Activated CD4-positive, alpha-beta memory T cell treated with anti-CD3 and anti-CD28 coated beads, Interleukin-2, amount 10 ng/mL, durations not matched to agents 7 days and 5 days (primary cell): Measurements from ENCODE around the gene TOMM40L. TPM values are rescaled to one million over a fixed set of nuclear protein-coding genes. Genes with fewer than 3 reads are reported as not detected.

Experiments
- CTCF ChIA-PET: fragments of 350-600 bp; sonication (Branson Sonifier 250); formaldehyde crosslinking; loops from one replicate; lab custom pipeline; 2021; ENCODE audit warnings: antibody characterized with exemption, inconsistent platforms; lab: Charles Lee
- POLR2A ChIA-PET: fragments of 350-600 bp; sonication (Branson Sonifier 250); formaldehyde crosslinking; loops from one replicate; lab custom pipeline; 2021; ENCODE audit warnings: antibody characterized with exemption; lab: Charles Lee
- DNase-seq: peaks from one replicate; pipeline ENCODE4 v3.0.0-alpha.2; 2020
- H3K27ac Mint-ChIP-seq: one replicate; pipeline ENCODE4 v1.8.0; 2021; ENCODE audit warnings: mild to moderate bottlenecking, mixed read lengths
- H3K27me3 Mint-ChIP-seq: one replicate; pipeline ENCODE4 v1.8.0; 2021; ENCODE audit warnings: mixed read lengths
- H3K36me3 Mint-ChIP-seq: one replicate; pipeline ENCODE4 v1.8.0; 2021; ENCODE audit warnings: low read depth, mixed read lengths
- H3K4me1 Mint-ChIP-seq: one replicate; pipeline ENCODE4 v1.8.0; 2021; ENCODE audit warnings: mixed read lengths
- H3K4me3 Mint-ChIP-seq: one replicate; pipeline ENCODE4 v1.8.0; 2021; ENCODE audit warnings: mild to moderate bottlenecking, mixed read lengths
- H3K9me3 Mint-ChIP-seq: one replicate; pipeline ENCODE4 v1.8.0; 2021; ENCODE audit warnings: mixed read lengths
- total RNA-seq, 2 experiments: library from RNA; stranded (reverse); gene quantifications; one replicate each; pipeline ENCODE4 v1.2.3, GENCODE V29; 2021

TOMM40L gene
- 10 to 100 TPM; 17.4 to 18.1 TPM for total RNA-seq

DNA sequence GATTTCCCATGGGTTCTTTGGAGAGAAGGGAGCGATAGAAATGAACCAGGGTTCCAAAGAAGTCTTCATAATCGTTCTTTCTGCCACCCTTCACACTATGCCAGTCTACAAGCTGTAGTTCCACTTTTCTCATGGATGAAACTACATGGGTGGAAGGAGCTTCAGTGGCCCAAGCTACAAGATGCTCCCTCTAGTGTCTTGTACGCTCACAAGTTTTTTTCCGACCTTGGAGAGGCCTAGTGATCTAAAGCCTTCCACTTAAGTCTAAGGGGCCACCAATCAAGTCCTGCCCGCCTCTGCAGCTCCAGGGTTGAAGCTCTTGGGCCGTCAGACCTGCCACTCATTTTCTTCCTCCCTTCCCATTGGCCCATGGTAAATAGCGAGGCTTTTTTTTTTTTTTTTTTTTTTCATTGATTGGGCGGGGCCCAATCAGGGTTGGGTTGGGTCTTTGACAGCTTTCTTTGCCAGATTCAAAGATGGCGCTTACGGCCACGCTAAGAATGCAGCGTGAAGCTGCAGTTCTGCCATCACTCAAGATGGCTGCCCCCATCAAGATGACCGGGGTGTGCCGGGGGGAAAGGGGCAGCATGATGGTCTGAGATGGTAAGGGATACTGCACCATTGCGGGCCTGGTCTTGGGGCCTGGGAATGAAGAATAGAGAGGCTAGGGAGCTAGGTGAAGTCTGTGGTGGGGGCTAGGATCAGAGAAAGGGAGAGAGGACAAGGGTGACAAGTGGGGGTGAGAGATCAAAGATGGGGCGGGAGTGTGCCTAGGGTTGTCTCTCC lies at the start of gene TOMM40L:
TSS of gene TOMM40L (plus strand) at position 527 of the 786 bp plus-strand sequence. CDS start 430 bp downstream, outside the sequence.
- Mint-ChIP-seq H3K27ac (peak within 1 kb of the TSS; percentile 94), H3K36me3 (peaks cover 29% of the 10 kb centered on the region), H3K4me1 (peaks cover 45% of the 10 kb centered on the region), H3K4me3 (peak within 1 kb of the TSS; percentile 100), H3K9me3 (no peaks in the 10 kb centered on the region), H3K27me3 (no peaks in the 10 kb centered on the region)
- DNase-seq = peak; percentile 90
- CTCF ChIA-PET = interaction anchor here (0.7 to 10.7 kb wide), 53 partner anchors 10 to 524 kb away, joined by 3 to 193 read pairs (median 5); partner anchors contain the start of genes ADAMTS4, ARHGAP30, B4GALT3 and CFAP126
- POLR2A ChIA-PET = interaction anchor here (0.6 to 3.5 kb wide), 33 partner anchors 9 to 963 kb away, joined by 3 to 69 read pairs (median 5); partner anchors contain the start of genes ARHGAP30, CFAP126, DCAF8 and DEDD

DNA sequence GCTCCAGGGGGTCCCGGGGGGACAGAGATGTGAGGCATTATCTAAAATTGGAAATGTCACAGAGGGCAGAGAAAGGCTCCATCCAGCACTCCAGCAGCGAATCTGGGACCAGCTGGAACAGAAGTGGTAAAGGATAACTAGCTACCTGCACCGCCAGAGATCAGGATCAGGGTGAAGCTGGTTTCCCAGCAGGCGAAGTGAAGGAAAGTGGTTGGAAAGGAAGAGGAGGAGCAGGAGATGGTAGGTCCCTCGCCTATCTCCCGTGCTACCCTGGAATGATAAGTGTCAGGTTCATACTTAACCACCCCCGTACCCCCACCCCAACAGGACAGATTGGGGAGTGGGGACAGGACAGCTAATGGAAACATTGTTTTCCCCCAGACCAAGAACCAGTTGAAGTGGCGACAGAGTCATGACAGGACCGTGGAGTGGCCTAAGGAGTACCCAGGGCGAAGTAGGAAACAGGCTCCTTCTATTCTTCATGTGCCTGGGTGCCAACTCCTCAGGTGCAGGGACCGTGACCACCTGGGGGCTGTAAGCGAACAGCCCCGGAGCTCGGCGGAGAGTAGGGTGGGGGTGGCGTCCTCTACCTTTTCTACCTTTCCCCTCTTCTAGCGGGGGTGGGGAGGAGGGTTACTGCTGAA lies 49.3 kb upstream of the TOMM40L start:
- peak overlapping the region; percentile 96 for H3K27ac Mint-ChIP-seq
- no peak for DNase-seq
- peaks cover 54% of the 10 kb centered on the region for H3K36me3 Mint-ChIP-seq
- peaks cover 71% of the 10 kb centered on the region for H3K4me1 Mint-ChIP-seq
- peak overlapping the region; percentile 97 for H3K4me3 Mint-ChIP-seq
- ChIA-PET POLR2A (interaction anchor here (0.8 to 3.3 kb wide), 11 partner anchors 9 to 115 kb away, joined by 3 to 69 read pairs (median 9); partner anchors contain the start of genes NDUFS2, NIT1, PFDN2 and PPOX), CTCF (interaction anchor here (0.6 to 2.3 kb wide), 6 partner anchors 11 to 115 kb away, joined by 3 to 30 read pairs (median 7); partner anchors contain the start of genes PPOX and TOMM40L)
- no peaks in the 10 kb centered on the region for H3K27me3 Mint-ChIP-seq
- no peaks in the 10 kb centered on the region for H3K9me3 Mint-ChIP-seq

DNA sequence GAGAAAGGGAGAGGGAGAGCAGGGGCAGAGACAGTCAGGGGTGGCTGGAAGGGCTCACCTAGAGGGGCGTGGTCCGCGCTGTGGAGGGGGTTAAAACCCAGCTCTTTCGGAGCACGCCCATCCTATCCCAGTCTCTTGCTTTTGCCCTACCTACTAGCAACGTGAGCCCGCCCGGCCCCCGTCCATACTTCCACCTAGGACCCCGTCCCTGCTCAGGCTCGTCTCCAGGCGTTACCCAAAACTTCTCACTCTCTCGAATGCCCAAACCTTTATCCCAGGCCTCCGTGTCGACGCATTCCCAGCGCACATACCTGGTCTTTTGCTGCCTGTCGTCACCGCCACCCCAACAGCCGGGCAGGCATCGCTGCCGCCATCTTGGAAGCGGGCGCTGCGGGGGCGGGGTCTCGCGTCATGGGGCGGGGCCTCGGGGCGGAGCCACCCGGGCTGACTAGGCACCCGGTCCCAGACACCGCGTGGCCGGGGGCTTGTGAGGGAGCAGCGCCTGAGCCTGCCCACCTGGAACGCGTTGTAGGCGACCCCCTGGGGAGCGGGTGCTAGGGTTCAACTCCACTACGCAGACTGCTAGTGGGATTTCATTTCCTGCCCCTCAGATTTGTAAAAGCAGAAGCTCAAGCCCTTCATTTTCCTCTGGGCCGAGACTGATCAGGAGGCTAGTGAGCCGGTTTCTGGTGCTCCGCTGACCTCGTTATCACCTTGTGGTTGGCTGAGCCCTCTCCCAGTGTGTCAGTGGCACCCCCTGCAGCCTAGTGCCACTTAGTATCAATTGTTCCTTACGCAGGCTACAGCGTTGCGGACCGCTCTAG lies 48.5 kb upstream of the TOMM40L start, which contains the start of gene B4GALT3:
TSS of gene B4GALT3 (minus strand) at position 396 of the 824 bp plus-strand sequence. CDS start 1,447 bp downstream, outside the sequence.
- peaks cover 47% of the 10 kb centered on the region for H3K36me3 Mint-ChIP-seq
- POLR2A ChIA-PET = interaction anchor here (0.7 to 3.3 kb wide), 15 partner anchors 9 to 114 kb away, joined by 3 to 69 read pairs (median 6); partner anchors contain the start of genes NDUFS2, NIT1, PFDN2 and PPOX
- peaks cover 78% of the 10 kb centered on the region for H3K4me1 Mint-ChIP-seq
- no peaks in the 10 kb centered on the region for H3K9me3 Mint-ChIP-seq
- H3K4me3 Mint-ChIP-seq = peak within 1 kb of the TSS; percentile 97
- peak; percentile 94 for DNase-seq
- peak within 1 kb of the TSS; percentile 96 for H3K27ac Mint-ChIP-seq
- CTCF ChIA-PET = interaction anchor here (0.5 to 2.3 kb wide), 6 partner anchors 12 to 133 kb away, joined by 3 to 30 read pairs (median 7); partner anchors contain the start of genes PPOX and TOMM40L
- no peaks in the 10 kb centered on the region for H3K27me3 Mint-ChIP-seq

DNA sequence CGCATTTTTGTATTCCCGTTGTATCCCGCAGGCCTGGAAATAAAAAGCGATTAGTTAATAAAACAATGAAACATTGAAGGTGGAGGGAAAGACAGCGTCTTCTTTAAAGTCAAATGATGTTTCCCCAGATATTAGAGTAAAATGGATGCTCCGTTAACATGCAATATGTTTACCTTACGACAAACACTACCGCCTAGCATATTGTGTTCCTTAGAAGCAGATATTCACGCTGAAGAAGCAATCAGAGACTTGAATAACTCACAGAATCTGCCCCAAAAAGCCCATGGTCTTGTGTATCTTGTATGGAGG lies 48.0 kb upstream of the TOMM40L start:
- peaks cover 42% of the 10 kb centered on the region for H3K36me3 Mint-ChIP-seq
- H3K9me3 Mint-ChIP-seq = no peaks in the 10 kb centered on the region
- peak overlapping the region; percentile 96 for H3K27ac Mint-ChIP-seq
- peaks cover 78% of the 10 kb centered on the region for H3K4me1 Mint-ChIP-seq
- POLR2A ChIA-PET = interaction anchor here (0.7 to 3.3 kb wide), 10 partner anchors 8 to 93 kb away, joined by 3 to 69 read pairs (median 10); partner anchors contain the start of genes NDUFS2, PPOX, TOMM40L and UFC1
- no peak for DNase-seq
- peak overlapping the region; percentile 97 for H3K4me3 Mint-ChIP-seq
- CTCF ChIA-PET = interaction anchor here (1.8 to 2.3 kb wide), 2 partner anchors 48 to 113 kb away, joined by 9 to 10 read pairs; partner anchors contain the start of gene TOMM40L
- H3K27me3 Mint-ChIP-seq = no peaks in the 10 kb centered on the region

DNA sequence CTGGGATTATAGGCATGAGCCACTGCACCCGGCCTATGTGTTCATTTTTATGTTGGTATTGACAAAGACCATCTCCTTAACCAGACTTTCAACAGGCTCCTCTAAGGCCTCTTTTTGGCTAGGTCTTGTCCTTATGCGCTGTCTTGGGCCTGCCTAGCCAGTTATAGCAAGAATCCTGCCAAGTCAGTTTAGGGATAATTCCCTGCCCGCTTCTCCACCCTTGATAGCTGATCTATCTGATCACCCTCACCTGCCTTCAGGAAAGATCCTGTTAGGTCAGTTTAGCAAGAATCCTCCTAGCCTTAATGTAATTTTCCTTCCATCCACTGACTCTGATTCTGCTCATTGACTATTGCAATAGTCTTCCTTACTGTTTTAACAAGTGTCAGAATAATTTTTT lies 46.2 kb upstream of the TOMM40L start:
- Mint-ChIP-seq H3K27ac (peak overlapping the region; percentile 13), H3K36me3 (peaks cover 28% of the 10 kb centered on the region), H3K27me3 (no peaks in the 10 kb centered on the region), H3K9me3 (no peaks in the 10 kb centered on the region), H3K4me3 (no peak overlapping the region), H3K4me1 (peaks cover 82% of the 10 kb centered on the region)
- DNase-seq = no peak
- ChIA-PET POLR2A (interaction anchor here (1.0 to 1.9 kb wide), 2 partner anchors 10 to 13 kb away, joined by 3 to 9 read pairs; partner anchors contain the start of gene PPOX), CTCF (interaction anchor here (1.0 to 5.5 kb wide), 5 partner anchors 13 to 202 kb away, joined by 3 to 79 read pairs (median 69); partner anchors contain the start of genes NDUFS2, PPOX and TOMM40L)

DNA sequence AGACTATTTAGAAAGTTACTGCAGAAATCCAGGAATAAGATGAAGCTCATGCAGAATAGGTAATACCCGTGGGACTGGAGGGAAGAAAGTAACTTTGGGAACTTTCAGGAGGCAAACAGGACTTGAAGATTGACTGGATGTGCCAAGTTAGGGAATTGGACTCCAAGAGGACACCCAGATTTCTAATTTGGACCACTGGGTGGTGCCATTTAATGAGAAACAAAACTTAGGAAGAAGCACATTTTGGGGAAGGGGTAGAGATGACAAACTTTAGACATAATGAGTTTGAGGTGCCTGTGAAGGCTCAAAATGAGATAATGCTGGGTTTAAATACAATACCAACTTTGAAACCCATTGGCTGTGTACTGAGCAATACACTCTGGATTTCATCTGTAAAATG lies 45.2 kb upstream of the TOMM40L start:
- no peak for DNase-seq
- Mint-ChIP-seq H3K9me3 (no peaks in the 10 kb centered on the region), H3K4me1 (peaks cover 80% of the 10 kb centered on the region), H3K27me3 (no peaks in the 10 kb centered on the region), H3K36me3 (peaks cover 19% of the 10 kb centered on the region), H3K27ac (peak overlapping the region; percentile 74), H3K4me3 (no peak overlapping the region)
- POLR2A ChIA-PET = interaction anchor here (0.7 to 3.3 kb wide), 9 partner anchors 8 to 128 kb away, joined by 3 to 91 read pairs (median 16); partner anchors contain the start of genes ARHGAP30, NDUFS2, PPOX and TOMM40L
- CTCF ChIA-PET = interaction anchor here (0.9 to 5.5 kb wide), 9 partner anchors 12 to 111 kb away, joined by 3 to 79 read pairs (median 10); partner anchors contain the start of genes NDUFS2, PPOX, TOMM40L and UFC1

DNA sequence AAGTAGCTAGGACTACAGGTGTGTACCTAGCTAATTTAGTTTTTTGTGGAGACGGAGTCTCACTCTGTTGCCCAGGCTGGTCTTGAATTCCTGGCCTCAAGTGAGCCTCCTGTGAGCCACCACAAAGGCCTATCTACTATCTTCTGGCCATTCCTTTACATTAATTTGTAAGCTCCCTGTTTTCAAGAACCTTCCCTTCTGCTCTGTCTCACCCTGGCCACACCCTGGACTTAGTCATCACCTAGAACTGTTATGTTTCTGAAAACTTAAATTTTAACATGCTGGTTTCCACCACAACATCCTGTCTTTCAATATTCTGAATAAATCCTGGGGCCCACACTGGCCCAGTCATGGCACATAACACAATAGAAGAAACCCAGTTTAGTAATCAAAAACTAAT lies 43.6 kb upstream of the TOMM40L start:
- H3K27me3 Mint-ChIP-seq = no peaks in the 10 kb centered on the region
- ChIA-PET POLR2A (interaction anchor here (0.5 to 3.3 kb wide), 20 partner anchors 10 to 567 kb away, joined by 3 to 91 read pairs (median 5); partner anchors contain the start of genes ARHGAP30, DEDD, DUSP12 and NDUFS2), CTCF (interaction anchor here (0.5 to 5.5 kb wide), 13 partner anchors 10 to 200 kb away, joined by 3 to 79 read pairs (median 6); partner anchors contain the start of genes ARHGAP30, NDUFS2, PPOX and TOMM40L)
- peak overlapping the region; percentile 93 for H3K27ac Mint-ChIP-seq
- peak overlapping the region; percentile 9 for H3K4me3 Mint-ChIP-seq
- H3K36me3 Mint-ChIP-seq = peaks cover 4% of the 10 kb centered on the region
- no peaks in the 10 kb centered on the region for H3K9me3 Mint-ChIP-seq
- peak; percentile 74 for DNase-seq
- peaks cover 82% of the 10 kb centered on the region for H3K4me1 Mint-ChIP-seq

DNA sequence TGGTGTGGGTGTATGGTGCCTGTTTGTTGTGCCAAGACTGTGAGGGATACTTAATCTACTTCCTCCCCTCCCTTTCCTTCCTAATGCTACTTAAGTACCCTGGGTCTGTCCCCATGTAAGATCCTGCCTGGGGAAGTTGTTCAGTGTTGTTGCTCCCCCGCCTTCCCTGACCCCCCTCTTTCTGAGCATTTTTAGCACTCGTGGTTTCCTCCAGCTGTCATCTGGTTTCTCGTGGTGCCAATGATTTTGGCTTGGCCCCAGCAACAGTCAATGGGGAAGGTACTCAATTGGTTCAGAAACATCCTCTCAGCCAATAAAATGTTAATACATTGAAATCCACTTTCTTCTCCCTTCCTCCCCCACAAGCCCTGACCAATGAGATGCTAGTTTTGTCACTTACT lies 40.6 kb upstream of the TOMM40L start:
- no peaks in the 10 kb centered on the region for H3K9me3 Mint-ChIP-seq
- H3K4me1 Mint-ChIP-seq = peaks cover 79% of the 10 kb centered on the region
- H3K27ac Mint-ChIP-seq = peak overlapping the region; percentile 93
- H3K27me3 Mint-ChIP-seq = no peaks in the 10 kb centered on the region
- ChIA-PET POLR2A (interaction anchor here (0.6 to 2.9 kb wide), 12 partner anchors 8 to 139 kb away, joined by 3 to 39 read pairs (median 4); partner anchors contain the start of genes ARHGAP30, B4GALT3, NDUFS2 and PPOX), CTCF (interaction anchor here (1.2 to 2.4 kb wide), 2 partner anchors 40 to 49 kb away, joined by 4 to 14 read pairs; partner anchors contain the start of gene TOMM40L)
- peak overlapping the region; percentile 71 for H3K4me3 Mint-ChIP-seq
- peak; percentile 88 for DNase-seq
- H3K36me3 Mint-ChIP-seq = peaks cover 3% of the 10 kb centered on the region

DNA sequence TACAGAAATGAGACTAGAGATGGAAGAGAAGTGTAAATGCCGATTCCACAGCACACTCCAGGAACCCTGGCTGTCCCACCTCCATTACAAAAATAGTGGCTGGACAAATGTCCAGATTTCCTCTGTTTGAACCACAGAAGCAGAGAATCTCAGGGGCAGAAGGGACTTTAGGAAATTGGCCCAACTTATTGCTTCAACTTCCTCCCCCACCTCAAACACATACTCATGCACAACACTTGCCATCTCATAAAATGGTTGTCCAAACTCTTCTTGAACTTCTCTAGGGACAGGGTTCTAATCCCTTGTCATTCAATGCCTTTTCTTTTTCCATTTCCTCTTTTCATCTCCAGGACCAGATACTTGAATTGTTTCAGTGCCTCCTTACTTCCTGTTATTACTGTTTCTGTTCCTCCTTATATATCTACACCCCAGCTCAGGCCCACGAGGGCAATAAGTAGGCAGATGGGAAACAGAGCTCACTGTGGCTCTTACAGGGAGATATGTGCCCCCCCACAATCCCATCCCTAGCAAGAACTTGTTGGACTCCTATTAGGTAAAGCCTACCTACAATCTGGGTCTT lies 40.0 kb upstream of the TOMM40L start:
- Mint-ChIP-seq H3K27ac (peak overlapping the region; percentile 93), H3K27me3 (no peaks in the 10 kb centered on the region), H3K4me1 (peaks cover 75% of the 10 kb centered on the region), H3K4me3 (peak overlapping the region; percentile 71), H3K9me3 (no peaks in the 10 kb centered on the region), H3K36me3 (peaks cover 3% of the 10 kb centered on the region)
- DNase-seq = no peak
- CTCF ChIA-PET = interaction anchor here (0.7 to 2.4 kb wide), 6 partner anchors 16 to 182 kb away, joined by 3 to 14 read pairs (median 4); partner anchors contain the start of genes CFAP126, NDUFS2, PPOX and TOMM40L
- POLR2A ChIA-PET = interaction anchor here (0.6 to 2.9 kb wide), 13 partner anchors 9 to 139 kb away, joined by 3 to 39 read pairs (median 4); partner anchors contain the start of genes ARHGAP30, B4GALT3, NDUFS2 and PPOX

DNA sequence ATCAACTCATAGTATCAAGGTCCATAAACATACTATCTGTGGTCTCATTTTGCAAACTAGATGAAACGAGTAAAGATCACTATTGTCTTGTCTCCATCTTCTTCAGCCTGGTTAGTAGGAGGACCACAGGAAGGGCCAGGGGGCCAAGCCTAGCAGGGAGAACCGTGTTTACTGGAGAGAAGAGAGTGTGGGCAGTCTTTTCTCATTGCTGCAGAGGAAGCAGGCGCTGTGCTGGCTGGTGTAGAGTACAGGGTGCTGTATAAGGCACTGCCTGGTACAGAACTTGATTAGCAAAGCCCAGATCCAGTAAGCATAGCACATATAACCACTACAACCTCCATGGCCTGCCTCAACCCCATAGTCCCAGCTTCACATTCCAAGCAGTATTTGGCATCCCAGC lies 38.5 kb upstream of the TOMM40L start:
- ChIA-PET CTCF (interaction anchor here (0.5 to 2.4 kb wide), 4 partner anchors 22 to 41 kb away, joined by 4 to 14 read pairs (median 8); partner anchors contain the start of genes PPOX and TOMM40L), POLR2A (interaction anchor here (1.4 to 2.9 kb wide), 5 partner anchors 11 to 38 kb away, joined by 3 to 39 read pairs (median 10); partner anchors contain the start of genes NDUFS2, PPOX and TOMM40L)
- Mint-ChIP-seq H3K9me3 (no peaks in the 10 kb centered on the region), H3K36me3 (peaks cover 3% of the 10 kb centered on the region), H3K4me3 (no peak overlapping the region), H3K27ac (peak overlapping the region; percentile 93), H3K4me1 (peaks cover 67% of the 10 kb centered on the region), H3K27me3 (no peaks in the 10 kb centered on the region)
- DNase-seq = no peak
